Lung (tissue), 12 donors: ENCODE data around the gene TMEM131. TPM values are rescaled to one million over a fixed set of nuclear protein-coding genes. Genes with fewer than 3 reads are reported as not detected.

ENCODE experiments used
- ATAC-seq: fragments of 200-7000 bp; cut with Tn5 transposase; one replicate; pipeline ENCODE4 v1.9.1; 2020; ENCODE audit warnings: moderate number of reproducible peaks; ENCODE audit not compliant: insufficient read depth, low FRiP score
- DNase-seq, 3 donors: peaks; one replicate each; pipeline ENCODE4 v3.0.0-alpha.2; 2013 to 2017
- H3K27ac ChIP-seq, 2 donors: one replicate each; pipeline ENCODE4 v1.5.1; 2013; ENCODE audit warnings: mild to moderate bottlenecking in 2 of 2, moderate library complexity in 2 of 2, control low read depth in 1 of 2, inconsistent platforms in 1 of 2, low read depth in 1 of 2, low read length in 1 of 2
- H3K27me3 ChIP-seq, 3 donors: one replicate each; pipeline ENCODE4 v1.5.1; 2013; ENCODE audit warnings: low read length in 2 of 3; ENCODE audit not compliant: control insufficient read depth in 3 of 3, insufficient read depth in 3 of 3
- H3K36me3 ChIP-seq, 4 donors: one replicate each; pipeline ENCODE4 v1.5.1; 2013; ENCODE audit warnings: low read length in 4 of 4, mild to moderate bottlenecking in 1 of 4, moderate library complexity in 1 of 4; ENCODE audit not compliant: control insufficient read depth in 4 of 4, insufficient read depth in 4 of 4
- H3K4me1 ChIP-seq, 5 donors: one replicate each; pipeline ENCODE4 v1.5.1; 2013; ENCODE audit warnings: low read length in 5 of 5, mild to moderate bottlenecking in 2 of 5, moderate library complexity in 1 of 5; ENCODE audit not compliant: control insufficient read depth in 5 of 5, insufficient read depth in 5 of 5
- H3K4me3 ChIP-seq: one replicate; pipeline ENCODE4 v1.5.1; 2013; ENCODE audit warnings: mild to moderate bottlenecking, control low read depth, moderate library complexity
- H3K9ac ChIP-seq, 2 donors: one replicate each; pipeline ENCODE4 v1.5.1; 2013; ENCODE audit warnings: low read length in 2 of 2, control low read depth in 1 of 2; ENCODE audit not compliant: insufficient read depth in 1 of 2
- H3K9me3 ChIP-seq, 4 donors: one replicate each; pipeline ENCODE4 v1.5.1; 2013; ENCODE audit warnings: low read length in 3 of 4, mild to moderate bottlenecking in 1 of 4, moderate library complexity in 1 of 4; ENCODE audit not compliant: control insufficient read depth in 4 of 4, insufficient read depth in 3 of 4
- WGBS, 2 donors: extraction: QIAGEN DNeasy Blood & Tissue Kit; methylation state at CpG; one replicate each; pipeline ENCODE4 v1.1.7; 2013; 5-methylcytosine and 5-hydroxymethylcytosine counted together
- polyA plus RNA-seq, 2 donors: library from polyadenylated mRNA; stranded (reverse); fragments of 200-250 nt; gene quantifications; one replicate each; pipeline ENCODE4 v1.2.1, GENCODE V29; 2013
- total RNA-seq, 2 donors: library from RNA; depleted of rRNA in 1 of 2; stranded (reverse); fragments of >200 nt in 1 of 2; gene quantifications; one replicate each; pipeline ENCODE4 v1.2.1, GENCODE V29; 2014 to 2021
- TF ChIP-seq, protein P1 (sequence below): IDR thresholded peaks from 2 replicates; pipeline ENCODE4 v1.5.1; 2012; ENCODE audit warnings: mild to moderate bottlenecking; ENCODE audit errors: control extremely low read depth, extremely low read depth
- donor health status: control.
- donor health status: control.
- donor health status: Bipolar disorder and iron deficiency.
- donor health status: healthy.
- donor health status: DM: yes; HTN: yes; CAD: no.

TMEM131 gene
- total and polyA plus RNA-seq, 4 donors = 9.3 to 54.0 (median 23.7) TPM

DNA sequence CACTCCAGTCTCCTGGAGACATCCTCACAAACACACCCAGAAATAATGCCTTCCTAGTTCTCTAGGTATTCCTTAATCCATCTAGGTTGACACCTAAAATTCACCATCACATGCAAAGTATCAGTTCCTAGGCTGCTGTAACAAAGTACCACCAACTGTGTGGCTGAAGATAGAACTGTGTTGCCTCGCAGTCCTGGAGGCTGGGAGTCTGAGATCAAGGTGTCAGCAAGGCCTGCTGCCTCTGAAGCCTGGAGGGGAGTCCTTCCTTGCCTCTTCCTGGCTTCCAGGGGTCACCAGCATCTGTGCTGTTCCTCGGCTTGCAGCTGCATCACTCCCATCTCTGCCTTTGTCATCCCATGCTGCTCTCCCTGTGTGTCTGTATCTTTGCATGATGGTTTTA is 36.3 kb upstream of the TMEM131 start:
- Histone ChIP-seq H3K27ac (no peak overlapping the region), H3K27me3 (peaks cover 0 to 3% (median 0%) of the 10 kb centered on the region in 3 donors), H3K9ac (no peak overlapping the region), H3K4me3 (no peak overlapping the region), H3K36me3 (no peaks in the 10 kb centered on the region), H3K4me1 (peaks cover 0 to 3% (median 0%) of the 10 kb centered on the region in 5 donors), H3K9me3 (peaks cover 0 to 2% (median 0%) of the 10 kb centered on the region in 4 donors)
- no peak for DNase-seq
- no peak for ATAC-seq
- WGBS, 2 donors = 90 to 93% methylated on average over 2 of the region's 2 CpGs
- TF ChIP-seq, protein P1, sequence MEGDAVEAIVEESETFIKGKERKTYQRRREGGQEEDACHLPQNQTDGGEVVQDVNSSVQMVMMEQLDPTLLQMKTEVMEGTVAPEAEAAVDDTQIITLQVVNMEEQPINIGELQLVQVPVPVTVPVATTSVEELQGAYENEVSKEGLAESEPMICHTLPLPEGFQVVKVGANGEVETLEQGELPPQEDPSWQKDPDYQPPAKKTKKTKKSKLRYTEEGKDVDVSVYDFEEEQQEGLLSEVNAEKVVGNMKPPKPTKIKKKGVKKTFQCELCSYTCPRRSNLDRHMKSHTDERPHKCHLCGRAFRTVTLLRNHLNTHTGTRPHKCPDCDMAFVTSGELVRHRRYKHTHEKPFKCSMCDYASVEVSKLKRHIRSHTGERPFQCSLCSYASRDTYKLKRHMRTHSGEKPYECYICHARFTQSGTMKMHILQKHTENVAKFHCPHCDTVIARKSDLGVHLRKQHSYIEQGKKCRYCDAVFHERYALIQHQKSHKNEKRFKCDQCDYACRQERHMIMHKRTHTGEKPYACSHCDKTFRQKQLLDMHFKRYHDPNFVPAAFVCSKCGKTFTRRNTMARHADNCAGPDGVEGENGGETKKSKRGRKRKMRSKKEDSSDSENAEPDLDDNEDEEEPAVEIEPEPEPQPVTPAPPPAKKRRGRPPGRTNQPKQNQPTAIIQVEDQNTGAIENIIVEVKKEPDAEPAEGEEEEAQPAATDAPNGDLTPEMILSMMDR = no peak

DNA sequence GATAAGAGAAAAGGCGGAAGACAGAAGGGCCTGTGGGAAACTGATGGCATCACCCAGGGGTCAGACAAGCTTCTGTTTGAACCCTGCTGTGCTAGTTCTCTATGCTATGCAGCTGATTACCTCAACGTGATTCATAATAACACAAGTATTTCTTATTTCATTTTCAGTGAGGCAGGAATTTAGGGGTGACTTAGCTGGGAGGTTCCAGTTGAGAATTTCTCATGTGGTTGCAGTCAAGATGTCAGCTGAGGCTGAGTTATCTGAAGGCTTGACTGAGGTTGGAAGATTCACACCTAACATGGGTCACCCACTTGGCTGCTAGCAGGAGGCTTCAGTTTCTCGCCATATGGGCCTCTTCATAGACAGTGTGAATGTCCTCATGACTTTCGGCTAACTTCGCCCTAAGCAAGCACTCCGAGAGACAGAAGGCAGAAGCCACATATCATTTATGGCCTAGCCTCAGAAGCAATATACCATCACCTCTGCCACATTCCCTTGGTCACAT is 34.0 kb upstream of the TMEM131 start:
- no peak overlapping the region for H3K27ac ChIP-seq
- H3K4me3 ChIP-seq = no peak overlapping the region
- TF ChIP-seq, protein P1 = no peak
- H3K36me3 ChIP-seq = no peaks in the 10 kb centered on the region
- ATAC-seq = no peak
- H3K9ac ChIP-seq = no peak overlapping the region
- H3K9me3 ChIP-seq = peaks cover 0 to 2% (median 0%) of the 10 kb centered on the region in 4 donors
- 93% methylated on average over 6 of the region's 6 CpGs for WGBS, 2 donors
- DNase-seq = no peak
- H3K4me1 ChIP-seq = no peaks in the 10 kb centered on the region
- H3K27me3 ChIP-seq = peaks cover 0 to 3% (median 0%) of the 10 kb centered on the region in 3 donors

DNA sequence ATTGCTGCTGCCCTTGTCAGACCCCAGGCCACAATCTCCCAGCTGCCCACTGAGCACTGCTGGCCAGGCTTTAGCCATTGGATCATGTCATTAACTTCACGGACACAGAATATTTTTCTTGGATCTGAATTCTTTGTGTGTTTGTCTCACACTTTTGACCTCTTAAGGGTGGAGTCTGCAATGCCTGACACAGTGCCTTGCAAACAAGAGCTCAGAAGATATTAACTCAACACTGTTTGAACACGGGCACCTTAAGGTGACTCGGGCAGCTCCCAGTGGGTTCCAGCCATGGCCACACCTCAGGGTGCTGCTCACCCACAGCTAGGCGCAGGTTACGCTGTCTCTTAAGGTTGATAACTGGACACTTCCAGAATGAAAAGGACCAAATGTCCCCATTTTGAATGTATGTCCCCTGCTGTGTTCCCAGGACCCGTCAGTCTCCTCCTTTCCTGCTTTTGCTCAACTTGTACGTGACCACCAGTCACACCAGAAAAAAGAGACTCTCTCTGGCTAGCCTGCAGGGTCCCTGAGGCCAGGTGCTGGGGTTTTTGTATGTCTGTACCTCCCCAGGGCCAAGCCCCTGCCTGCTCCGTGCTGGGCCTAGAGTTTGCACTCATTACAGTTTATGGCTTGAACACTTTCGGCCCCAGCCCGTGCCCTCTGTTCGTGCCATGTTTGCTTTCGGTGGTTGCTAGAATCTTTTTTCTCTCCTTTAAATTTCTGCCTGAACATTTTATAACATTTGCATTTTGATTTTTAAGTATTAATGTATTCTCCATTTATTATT is 33.4 kb upstream of the TMEM131 start:
- TF ChIP-seq, protein P1 = no peak
- ATAC-seq = no peak
- Histone ChIP-seq H3K27ac (no peak overlapping the region), H3K27me3 (peaks cover 0 to under 1% (median 0%) of the 10 kb centered on the region in 3 donors), H3K36me3 (no peaks in the 10 kb centered on the region), H3K4me3 (no peak overlapping the region), H3K9me3 (peaks cover 0 to 2% (median 0%) of the 10 kb centered on the region in 4 donors), H3K4me1 (no peaks in the 10 kb centered on the region), H3K9ac (no peak overlapping the region)
- 92 to 95% methylated on average over 12 of the region's 12 CpGs for WGBS, 2 donors
- DNase-seq = no peak
